IPS-NIHi7 (cell line): ENCODE results near the gene DERL3.

ENCODE experiments used
- DNase-seq: peaks from one replicate; pipeline ENCODE4 v3.0.0; 2012; ENCODE audit warnings: mixed read lengths; ENCODE audit errors: extremely low spot score

DERL3 gene

DNA sequence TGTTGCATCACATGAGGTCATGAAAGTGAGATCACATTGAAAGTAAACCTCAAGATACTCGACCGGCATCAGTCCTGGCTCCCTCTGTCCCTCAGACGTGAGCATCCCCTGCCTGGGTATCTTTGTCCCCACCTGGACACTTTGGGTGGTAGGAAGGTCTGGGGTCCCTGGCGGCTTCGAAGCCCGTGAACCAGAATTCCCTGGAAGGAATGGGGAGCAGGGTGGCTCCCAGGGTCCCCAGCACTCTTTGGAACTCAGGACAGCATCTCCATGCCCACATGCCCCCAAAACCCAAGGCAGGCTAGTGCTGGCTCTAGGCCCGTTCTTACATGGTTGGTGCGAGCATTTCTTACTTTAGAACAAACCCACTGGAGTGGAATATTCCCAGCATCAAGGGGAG, 7.5 kb downstream of the DERL3 start:
- DNase-seq: no peak

DNA sequence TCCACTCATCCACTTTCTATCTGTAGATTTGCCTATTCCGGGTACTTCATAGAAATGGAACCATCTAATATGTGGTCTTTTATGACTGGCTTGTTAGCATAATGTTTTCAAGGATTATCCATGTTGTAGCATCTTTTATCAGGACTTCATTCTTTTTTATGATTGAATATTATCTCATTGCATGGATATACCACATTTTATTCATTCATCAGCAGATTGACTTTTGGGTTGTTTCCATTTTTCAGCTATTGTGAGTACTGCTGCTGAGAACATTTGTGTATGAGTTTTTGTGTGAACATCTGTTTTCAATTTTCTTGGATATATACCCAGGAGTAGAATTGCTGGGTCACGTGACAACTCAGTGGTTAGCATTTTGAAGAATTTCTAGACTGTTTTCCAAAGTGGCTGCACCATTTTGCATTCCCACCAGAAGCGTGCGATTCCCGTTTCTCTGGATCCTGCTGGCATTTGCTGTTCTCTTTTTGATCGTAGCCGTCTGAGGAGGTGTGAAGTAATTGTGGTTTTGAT, 8.9 kb downstream of the DERL3 start:
- no peak for DNase-seq

DNA sequence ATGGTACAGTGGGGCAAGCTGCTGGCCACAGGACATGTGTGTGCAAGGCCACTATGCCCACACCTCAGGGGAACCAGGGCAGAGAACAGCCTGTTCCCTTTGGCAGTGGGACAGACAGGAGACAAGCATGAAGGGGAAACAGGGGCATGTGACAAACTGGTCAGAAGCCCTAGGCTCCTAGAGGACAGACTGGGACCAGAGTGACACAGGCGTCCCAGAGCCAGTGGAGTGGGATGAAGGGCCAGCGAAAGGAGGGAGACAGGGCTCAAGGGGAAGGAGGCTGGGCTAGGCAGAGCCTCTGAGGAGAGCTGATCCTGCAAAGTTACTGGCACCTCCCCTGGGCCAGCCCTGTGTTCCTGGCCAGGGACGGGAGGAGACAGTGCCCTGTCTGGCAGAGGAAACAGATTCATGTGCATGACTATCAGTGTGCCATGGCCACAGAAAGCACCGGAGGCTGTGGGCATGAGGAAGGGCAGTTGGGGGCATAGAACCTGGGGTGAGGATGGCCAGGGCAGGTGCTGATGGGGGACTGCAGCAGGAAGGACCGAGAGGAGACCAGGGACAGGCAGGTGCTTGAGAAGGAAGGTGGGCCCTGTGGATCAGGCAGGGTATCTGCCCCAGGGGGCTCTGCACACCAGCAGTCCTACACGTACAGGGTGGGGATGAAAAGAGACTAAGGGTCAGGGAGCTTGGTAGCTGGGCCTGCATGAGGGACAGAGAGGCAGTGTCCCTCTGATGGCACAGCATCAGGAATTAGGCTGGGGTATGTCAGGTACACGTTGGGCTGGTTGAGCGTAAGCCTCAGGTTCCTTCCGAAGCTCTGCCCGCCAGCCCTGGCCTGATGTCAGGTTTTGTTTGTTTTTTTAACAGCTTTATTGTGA, 9.8 kb downstream of the DERL3 start:
- DNase-seq: no peak

DNA sequence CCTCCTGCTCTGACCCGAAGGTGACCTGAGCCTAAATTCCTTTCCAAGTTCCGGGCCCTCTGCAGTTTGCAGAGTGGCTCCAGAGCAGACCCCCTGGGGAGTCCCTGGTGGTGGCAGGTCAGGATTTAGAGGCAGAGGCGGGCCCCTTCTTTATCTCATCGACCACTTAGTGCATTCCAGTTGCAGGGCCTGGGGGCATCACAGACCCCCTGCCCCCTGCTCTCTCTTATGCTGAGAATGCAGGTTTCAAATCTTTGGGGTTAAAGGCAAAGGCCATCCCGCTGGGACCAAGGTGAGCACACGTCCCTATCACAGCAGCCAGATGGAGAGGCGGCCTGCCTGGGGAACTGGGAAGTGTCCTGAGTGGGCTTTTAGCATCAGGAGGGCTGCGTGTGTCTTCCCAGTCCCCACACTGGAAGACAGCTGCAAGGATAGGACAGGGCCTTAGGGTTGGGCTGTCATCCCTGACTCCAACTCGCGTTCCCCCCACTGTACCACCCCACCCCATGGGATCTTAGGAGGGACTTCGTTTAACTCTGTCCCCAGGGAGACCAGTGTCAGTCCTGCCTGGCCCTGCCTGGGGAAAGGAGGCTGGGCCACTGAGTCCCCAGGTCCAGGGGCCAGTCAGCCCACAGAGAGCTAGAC, 11.3 kb downstream of the DERL3 start:
- no peak for DNase-seq

DNA sequence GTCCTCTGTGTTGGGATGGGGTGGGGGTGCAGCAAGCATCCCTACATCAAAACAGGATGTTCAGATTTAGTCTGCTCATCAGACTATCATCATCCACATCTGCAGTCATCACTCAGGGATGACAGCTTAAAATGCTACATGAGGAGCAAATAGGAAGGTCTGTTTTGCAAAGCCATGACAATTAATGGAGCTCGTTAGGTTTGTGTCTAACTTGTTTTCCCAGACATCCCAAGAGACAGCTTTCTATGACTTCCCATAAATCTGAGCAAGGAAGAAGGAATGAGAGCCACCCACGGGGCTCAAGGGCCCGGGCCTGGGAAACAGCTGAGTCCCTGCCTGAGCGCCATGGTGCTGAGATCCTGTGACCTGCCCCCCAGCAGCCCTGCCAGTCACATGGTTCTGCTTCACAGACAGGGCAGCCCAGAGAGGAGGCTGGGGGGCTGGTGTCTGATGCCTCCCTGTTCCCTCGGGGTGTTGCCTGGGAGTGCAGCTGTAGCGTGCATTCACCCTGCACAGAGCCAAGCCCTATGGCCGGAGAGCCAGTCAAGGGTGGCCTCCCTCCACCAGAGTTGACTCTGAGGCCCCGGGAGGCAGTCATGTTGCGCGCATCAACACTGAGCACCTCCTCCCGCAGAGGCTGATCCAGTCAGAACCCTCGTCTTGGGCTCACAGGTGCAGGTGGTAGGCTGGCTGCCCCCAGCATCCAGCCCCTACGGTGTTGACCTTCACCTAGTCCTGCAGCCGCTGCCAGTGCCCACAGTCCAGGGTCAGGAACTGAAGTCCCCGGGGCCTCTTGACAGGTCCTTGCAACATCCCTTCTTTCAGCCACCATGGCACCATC, 12.1 kb downstream of the DERL3 start:
- no peak for DNase-seq

DNA sequence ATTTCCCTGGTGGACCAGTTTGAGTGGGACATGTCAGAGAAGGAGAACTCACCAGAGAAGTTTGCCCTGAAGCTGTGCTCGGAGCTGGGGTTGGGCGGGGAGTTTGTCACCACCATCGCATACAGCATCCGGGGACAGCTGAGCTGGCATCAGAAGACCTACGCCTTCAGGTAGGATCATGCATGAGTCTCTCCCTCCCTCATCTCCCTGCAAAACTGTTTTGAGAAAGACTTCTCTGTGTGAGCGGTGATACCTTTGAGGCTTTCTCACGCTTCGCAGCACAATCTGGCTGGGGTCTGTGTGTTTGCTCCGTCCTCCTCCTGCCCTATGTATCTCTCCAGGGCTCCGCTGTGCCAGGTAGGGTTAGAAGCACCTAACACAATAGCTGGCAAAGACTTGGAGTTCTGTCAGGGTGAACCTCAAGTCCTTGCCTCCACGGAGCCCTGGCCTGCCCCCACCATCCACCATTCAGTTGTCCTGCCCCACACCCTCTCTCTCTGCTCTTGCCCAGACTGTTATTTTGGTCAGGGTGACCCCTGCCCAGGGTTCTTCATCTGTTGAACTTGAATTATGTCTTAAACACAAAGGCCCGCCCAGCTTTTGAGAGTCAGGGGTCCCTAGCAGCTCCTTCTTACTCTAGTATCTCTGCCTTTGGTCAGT, 13.4 kb downstream of the DERL3 start:
- no peak for DNase-seq

DNA sequence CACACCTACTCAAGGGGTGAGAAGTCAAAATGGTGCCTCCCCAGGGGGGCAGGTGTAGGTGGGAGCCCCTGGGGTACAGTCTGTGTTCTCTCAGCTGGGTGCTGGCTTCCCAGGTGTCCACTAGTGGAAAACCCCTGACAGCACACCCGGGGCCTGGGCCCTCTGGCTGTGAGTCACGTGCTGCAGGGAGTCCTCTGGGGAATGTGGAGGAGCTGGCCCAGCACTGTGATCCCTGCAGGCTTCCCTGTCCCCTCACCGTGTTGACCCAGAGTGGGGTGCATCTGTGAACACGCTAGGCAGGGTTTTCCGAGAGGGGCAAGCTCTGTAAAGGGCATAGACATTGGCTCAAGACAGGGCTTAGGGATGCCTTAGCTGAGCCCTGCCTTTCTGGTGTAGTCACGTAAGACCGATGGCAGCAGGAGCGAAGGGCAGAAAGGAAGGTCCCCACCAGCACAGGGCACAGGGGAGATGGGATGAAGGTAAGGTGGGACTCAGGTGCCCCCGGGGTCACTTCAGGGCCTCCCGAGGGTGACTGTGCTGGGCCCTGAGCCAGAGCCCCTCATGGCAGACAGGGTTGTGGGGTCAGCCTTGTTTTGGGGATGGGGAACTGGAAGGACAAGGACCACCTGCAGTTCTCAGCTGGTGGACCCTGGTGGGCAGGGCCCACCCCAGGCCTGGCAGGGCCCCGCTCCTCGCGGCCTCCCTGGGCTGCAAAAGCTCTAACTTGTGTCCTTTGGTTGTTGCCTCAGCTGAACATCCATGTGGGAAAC, 14.1 kb downstream of the DERL3 start:
- DNase-seq: no peak

DNA sequence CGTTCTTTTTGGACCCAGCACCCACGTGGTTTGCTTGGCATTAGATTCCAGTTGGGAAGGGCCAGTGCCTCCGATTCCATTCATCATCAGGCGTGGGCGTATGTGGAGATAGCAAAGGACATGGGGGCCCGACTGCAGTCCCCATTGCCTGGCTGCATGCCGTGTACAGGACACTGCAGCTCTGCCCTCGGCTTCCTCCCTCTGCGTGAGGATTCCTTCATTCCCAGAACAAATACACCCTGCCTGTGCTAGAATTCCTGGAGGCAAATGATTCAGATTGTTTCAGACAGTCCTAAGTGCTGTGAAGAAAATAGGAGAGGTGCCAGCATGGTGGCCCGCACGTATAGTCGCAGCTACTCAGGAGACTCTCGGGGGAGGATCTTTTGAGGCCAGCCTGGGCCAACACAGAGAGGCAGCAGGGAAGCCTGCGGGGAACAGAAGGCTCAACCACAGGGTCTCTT, 15.4 kb downstream of the DERL3 start:
- DNase-seq: no peak

DNA sequence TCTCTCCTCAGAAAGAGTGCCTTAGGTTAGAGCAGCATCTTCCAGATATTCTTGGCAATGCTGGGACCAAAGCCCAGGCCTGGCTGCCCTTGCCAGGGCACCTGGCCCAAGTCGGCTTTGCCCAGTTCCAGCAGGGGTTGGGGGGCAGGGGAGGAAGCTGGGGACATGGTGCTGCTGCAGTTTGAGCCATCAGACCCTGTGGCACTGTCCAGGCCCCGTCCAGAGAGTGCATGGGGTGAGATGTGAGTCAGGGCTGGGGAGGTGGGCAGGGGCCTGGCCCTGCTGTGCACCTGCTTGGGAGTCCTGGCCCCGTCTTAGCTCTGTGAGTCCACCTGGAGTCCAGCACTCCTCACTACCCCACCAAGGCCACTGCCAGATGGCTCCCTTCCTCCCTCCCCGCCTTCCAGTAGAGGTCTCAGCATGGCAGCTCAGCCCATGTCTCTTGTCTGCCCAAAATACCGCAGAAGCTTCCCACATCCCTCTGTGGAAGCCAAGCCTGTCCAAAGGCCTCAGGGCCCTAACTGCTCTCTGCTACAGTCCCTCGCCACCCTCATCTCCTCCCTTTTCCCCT, 16.6 kb downstream of the DERL3 start:
- DNase-seq: no peak

DNA sequence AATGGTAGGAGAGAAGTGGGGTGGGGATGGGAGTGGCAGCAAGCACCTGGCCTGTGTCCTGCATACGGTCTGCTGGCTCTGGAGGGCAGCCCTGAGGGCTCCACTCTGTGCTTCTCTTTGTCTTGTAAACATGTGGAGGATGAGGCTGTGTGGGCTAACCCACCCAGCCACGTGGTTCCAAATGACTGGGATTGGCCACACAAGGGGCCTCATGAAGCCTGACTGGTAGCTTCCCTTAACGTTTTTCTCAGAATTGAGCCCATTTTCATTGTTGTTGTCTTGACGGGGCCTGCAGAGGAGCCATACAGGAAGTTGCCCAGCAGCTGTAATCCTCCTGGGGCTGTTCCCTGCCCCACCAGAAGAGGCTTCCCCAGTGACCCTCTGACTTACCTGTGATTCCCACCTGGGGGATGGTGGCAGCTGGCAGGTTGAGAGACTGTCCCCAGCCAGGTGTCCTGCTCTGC, 18.0 kb downstream of the DERL3 start:
- DNase-seq: no peak

DNA sequence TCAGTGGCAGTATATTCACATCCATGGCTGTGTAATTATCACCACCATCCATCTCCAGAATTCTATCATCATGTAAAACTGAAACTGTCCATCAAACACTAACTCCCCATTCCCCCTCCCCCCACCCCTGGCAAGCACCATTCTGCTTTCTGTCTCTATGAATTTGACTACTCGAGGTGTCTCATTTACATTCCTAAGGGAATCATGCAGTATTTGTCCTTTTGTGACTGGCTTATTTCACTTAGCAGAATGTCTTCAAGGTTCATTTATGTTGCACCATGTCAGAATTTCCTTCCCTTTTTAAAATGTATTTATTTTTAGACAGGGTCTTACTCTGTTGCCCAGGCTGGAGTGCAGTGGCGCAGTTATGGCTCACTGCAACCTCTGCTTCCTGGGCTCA, 20.3 kb downstream of the DERL3 start:
- DNase-seq: no peak

DNA sequence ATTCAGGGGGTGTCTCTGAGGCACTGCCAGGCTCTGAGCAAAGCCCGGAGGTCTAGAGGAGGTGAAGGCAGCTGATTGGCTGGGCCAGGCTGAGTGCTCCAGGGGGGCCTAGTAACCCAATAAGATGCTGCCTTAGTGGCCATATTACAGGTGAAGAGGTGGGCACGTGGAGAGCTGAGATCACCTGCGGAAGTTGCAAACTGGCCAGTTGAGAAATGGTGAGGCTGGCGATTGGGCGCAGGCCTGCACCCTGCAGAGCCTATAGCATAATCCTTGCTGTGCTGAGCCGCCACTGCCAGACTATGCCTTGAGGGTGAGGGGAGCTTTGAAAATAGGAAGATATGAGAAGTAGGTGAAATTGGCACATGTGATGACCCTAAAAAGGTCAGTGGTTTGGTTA, 21.7 kb downstream of the DERL3 start:
- no peak for DNase-seq

DNA sequence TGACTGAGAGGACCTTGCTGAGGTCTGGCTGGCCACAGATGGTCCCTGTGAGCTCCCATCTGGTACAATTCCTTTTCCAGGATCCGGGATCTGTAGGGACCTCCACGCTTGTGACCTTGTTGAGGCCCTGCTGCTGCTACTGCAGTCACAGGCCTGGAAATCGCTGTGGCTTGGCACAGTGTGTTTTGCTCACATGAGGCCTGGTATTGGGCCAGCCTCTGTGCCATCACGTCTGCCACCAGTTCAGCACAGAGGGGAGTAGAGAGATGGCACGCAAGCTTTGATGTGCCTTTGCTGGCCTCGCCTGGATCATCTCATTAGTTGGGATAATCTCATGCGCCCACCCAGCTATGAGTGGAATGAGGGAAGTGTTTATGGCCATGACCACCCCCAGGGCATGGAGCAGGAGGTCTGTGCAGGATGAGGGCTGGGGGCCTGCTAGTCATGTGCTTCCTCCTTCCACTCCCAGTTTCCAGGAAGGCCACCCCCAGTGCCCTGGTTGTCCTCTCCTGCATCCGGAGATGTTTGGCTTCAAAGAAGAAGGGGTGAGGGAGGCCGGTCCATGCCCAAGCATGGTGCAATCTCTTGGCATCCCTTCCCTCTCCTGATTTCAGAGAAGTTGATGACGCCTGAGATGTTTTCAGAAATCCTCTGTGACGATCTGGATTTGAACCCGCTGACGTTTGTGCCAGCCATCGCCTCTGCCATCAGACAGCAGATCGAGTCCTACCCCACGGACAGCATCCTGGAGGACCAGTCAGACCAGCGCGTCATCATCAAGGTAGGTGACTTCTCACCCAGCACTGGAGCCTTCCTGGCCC, 22.4 kb downstream of the DERL3 start:
- DNase-seq: no peak

DNA sequence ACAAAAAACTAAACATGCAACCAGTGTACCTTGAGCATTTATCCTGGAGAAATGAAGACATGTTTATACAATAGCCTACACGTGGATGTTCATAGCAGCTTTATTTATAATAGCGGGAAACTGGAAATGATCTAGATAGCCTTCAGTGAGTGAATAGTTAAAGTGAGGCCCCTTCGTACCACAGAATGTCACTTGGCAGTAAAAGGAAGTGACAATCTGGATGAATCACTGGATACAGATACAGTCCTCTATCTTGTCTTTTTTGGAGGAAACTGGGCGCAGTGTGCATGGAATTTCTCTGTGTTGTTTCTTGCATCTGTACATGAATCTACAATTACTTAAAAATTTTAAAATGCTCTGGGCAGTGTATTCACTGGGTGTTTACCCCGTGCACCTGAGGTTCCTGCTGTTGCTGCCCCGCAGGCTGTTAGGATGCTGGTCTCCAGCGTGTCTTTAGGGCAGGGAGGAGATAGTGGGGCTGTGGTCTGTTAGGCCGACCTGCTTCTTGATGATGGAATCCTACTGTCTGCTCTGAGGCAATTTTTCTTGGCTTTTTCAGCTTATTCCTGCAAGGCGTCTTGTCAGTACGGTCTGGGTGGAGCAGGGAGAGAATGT, 23.2 kb downstream of the DERL3 start:
- no peak for DNase-seq

DNA sequence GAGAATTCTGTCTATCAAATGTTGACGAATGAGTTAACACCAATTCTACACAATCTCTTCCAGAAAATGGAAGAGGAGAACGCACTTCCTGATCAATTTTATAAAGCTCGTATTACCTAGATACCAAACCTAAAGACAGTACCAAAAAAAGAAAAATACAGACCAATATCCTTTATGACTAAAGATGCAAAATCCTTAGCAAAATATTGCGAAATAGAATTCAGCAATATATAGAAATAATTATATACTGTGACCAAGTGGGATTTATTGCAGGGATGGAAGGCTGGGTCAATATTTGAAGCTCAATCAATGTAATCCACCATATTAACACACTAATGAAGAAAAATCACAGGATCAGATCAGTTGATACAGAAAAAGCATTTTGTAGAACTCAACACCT, 26.4 kb downstream of the DERL3 start:
- DNase-seq: no peak

DNA sequence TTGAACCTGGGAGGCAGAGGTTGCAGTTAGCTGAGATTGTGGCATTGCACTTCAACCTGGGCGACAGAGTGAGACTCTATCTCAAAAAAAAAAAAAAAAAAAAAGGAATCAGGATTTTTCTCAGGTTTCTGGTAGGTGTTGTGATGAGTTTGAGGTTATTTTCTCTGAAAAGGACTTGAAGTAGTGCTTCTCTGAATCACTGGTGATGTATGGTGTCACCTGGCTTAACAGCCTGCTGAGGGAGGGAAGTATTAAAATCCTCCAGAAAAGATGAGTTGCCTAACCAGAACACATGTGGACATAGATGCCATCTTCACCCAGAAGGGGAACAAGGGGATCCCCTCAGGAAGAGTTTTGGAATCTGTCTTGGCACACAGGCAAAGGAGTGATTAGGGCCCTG, 32.0 kb downstream of the DERL3 start:
- no peak for DNase-seq

DNA sequence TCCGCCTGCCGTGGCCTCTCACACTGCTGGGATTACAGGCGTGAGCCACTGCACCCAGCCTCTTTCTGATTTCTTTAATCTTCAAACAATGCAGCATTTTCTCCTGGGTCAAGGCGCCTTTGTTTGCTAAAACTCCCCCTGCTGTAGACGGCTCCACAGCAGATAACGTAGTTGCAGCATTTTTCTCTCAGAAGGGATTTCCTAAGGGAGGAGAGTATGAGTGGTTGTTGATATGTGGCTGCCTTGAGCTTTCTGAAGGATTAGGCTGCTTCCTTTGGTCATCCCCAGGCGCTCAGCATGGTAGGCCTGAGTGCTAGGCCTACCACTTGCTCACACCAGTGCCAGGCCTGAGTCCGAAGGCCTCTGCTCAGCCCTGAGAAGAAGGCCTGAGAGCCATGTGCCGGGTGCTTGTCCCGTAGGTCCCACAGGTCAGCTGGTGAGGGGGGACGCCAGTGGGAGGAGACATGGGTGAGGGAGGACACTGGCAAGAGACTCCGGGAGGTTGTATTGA, 34.0 kb downstream of the DERL3 start:
- no peak for DNase-seq

DNA sequence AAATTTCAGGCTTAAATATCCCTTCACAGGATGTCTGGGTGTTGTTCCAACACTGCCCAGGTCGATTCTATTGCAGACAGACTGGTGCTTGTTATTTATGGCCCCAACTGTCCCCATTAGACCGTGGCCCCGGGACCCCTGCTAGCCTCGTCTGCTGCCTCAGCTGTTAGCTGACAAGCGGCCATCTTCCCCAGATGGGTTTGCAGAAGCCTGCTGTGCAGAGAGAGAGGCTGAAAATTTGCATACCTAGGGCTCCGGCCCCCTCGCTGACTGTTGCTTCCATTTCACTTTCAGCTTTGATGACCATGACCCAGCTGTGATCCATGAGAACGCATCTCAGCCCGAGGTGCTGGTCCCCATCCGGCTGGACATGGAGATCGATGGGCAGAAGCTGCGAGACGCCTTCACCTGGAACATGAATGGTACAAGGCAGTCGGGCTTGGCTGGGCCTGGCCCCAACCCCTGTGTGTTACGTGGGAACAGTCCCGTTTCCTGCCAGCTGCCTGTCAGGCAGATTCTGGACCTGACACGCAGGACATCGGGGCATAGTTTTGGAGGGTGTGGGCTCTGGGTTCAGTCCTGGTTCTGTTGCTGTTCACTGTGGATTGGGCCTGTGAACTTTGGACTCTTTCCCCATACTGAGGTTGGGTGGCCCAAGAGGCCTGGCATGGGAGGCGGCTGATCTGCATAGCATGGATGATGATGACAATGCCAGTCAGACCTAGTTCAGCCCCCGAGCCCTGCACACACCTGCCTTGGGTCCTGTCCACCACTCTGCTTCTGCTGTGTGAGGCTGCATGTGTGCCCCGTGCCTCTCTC, 35.6 kb downstream of the DERL3 start:
- no peak for DNase-seq
